Nephron progenitor cell (in vitro differentiated cells): ENCODE measurements around the gene SLC16A10.

Experiments
- DNase-seq: peaks from one replicate; pipeline ENCODE4 v3.0.0; 2021
- H3K27ac Mint-ChIP-seq: 2 replicates; pipeline ENCODE4 v1.8.0; 2021; ENCODE audit warnings: mild to moderate bottlenecking, moderate library complexity, mixed read lengths
- H3K27me3 Mint-ChIP-seq: 2 replicates; pipeline ENCODE4 v1.8.0; 2021; ENCODE audit warnings: mild to moderate bottlenecking, low read depth, mixed read lengths; ENCODE audit not compliant: poor library complexity
- H3K36me3 Mint-ChIP-seq: 2 replicates; pipeline ENCODE4 v1.8.0; 2021; ENCODE audit warnings: low read depth, mixed read lengths
- H3K4me1 Mint-ChIP-seq: 2 replicates; pipeline ENCODE4 v1.8.0; 2021; ENCODE audit warnings: mixed read lengths
- H3K4me3 Mint-ChIP-seq: 2 replicates; pipeline ENCODE4 v1.8.0; 2021; ENCODE audit warnings: mild to moderate bottlenecking, moderate library complexity, mixed read lengths
- H3K9me3 Mint-ChIP-seq: 2 replicates; pipeline ENCODE4 v1.8.0; 2021; ENCODE audit warnings: mild to moderate bottlenecking, moderate library complexity, mixed read lengths
- CTCF ChIP-seq: fragments of 200-600 bp; sonication (generic); IDR thresholded peaks from 2 replicates; pipeline ENCODE4 v1.5.0; 2021; ENCODE audit warnings: antibody characterized with exemption

SLC16A10 gene

GRCh38 chr6:111087106-111087835 is at the start of gene SLC16A10:
TSS of gene SLC16A10 (plus strand) at chr6:111087503. CDS start at chr6:111087753, 250 bp downstream.
- Mint-ChIP-seq H3K27me3 (peaks cover 63% of the 10 kb centered on the region), H3K27ac (no peak within 1 kb of the TSS), H3K9me3 (no peaks in the 10 kb centered on the region), H3K4me3 (peak within 1 kb of the TSS; percentile 90), H3K36me3 (no peaks in the 10 kb centered on the region), H3K4me1 (peaks cover 22% of the 10 kb centered on the region)
- peak; percentile 92 for DNase-seq
- TF ChIP-seq CTCF: no peak

GRCh38 chr6:111038534-111039252 is 48.6 kb upstream of the SLC16A10 start:
- Mint-ChIP-seq H3K4me1 (peaks cover 5% of the 10 kb centered on the region), H3K27me3 (peaks cover 6% of the 10 kb centered on the region), H3K9me3 (peaks cover 4% of the 10 kb centered on the region)

GRCh38 chr6:111041917-111042316 is 45.4 kb upstream of the SLC16A10 start:
- H3K4me1 Mint-ChIP-seq: no peaks in the 10 kb centered on the region
- TF ChIP-seq CTCF: no peak
- DNase-seq: no peak
- peaks cover 4% of the 10 kb centered on the region for H3K27me3 Mint-ChIP-seq
- H3K36me3 Mint-ChIP-seq: no peaks in the 10 kb centered on the region
- H3K4me3 Mint-ChIP-seq: no peak overlapping the region
- no peak overlapping the region for H3K27ac Mint-ChIP-seq
- peaks cover 4% of the 10 kb centered on the region for H3K9me3 Mint-ChIP-seq

More at GRCh38 chr6:111038534-111039252, 48.6 kb upstream of the SLC16A10 start:
- no peak for TF ChIP-seq CTCF
- Mint-ChIP-seq H3K27ac (no peak overlapping the region), H3K4me3 (no peak overlapping the region), H3K36me3 (no peaks in the 10 kb centered on the region)
- DNase-seq: no peak

- TF ChIP-seq CTCF: no peak
- Mint-ChIP-seq H3K4me1 (no peaks in the 10 kb centered on the region), H3K27me3 (peaks cover 4% of the 10 kb centered on the region), H3K36me3 (peaks cover 3% of the 10 kb centered on the region), H3K9me3 (peaks cover 3% of the 10 kb centered on the region), H3K4me3 (no peak overlapping the region), H3K27ac (peak overlapping the region; percentile 82)
- DNase-seq: no peak
These were observed 40.1 kb upstream of the SLC16A10 start for GRCh38 chr6:111047244-111047643.

- no peak overlapping the region for H3K4me3 Mint-ChIP-seq
- no peak overlapping the region for H3K27ac Mint-ChIP-seq
- H3K9me3 Mint-ChIP-seq: peaks cover 4% of the 10 kb centered on the region
- no peaks in the 10 kb centered on the region for H3K4me1 Mint-ChIP-seq
- H3K27me3 Mint-ChIP-seq: peaks cover 4% of the 10 kb centered on the region
- DNase-seq: no peak
- peaks cover 6% of the 10 kb centered on the region for H3K36me3 Mint-ChIP-seq
- TF ChIP-seq CTCF: no peak
These were observed 36.9 kb upstream of the SLC16A10 start for GRCh38 chr6:111050261-111051023.
